ENCODE data around the gene HDAC9. TPM values are rescaled to one million over a fixed set of nuclear protein-coding genes. Genes with fewer than 3 reads are reported as not detected.

HDAC9 gene
- total RNA-seq, 1 donor from 2014 or later: 32.4 TPM

DNA sequence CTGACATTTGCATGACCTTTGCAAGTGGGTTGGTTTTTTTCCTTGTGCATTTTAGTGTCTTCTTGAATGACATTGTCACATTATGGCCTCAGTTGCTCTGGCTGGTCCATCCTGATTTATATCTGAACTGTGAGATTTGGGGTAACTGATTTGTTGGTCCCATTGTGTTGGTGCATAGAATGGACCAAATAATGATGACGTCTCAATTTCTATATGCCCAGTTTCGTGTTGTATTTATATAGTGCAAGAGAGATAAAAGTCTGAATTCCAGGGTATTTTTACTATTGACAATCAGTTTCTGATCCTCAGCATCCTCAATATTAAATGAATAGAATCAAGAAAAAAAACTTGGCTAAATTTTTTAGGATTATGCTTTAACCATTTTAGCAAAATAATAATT, 281.8 kb downstream of the HDAC9 start:
- Histone ChIP-seq H3K9me3 (no peaks in the 10 kb centered on the region), H3K4me1 (no peaks in the 10 kb centered on the region), H3K36me3 (no peaks in the 10 kb centered on the region), H3K27me3 (no peaks in the 10 kb centered on the region), H3K4me3 (no peak overlapping the region), H3K27ac (no peak overlapping the region)
- DNase-seq (ENCODE audit: extremely low spot score in 2 of 2): no peak
- TF ChIP-seq, protein P1, sequence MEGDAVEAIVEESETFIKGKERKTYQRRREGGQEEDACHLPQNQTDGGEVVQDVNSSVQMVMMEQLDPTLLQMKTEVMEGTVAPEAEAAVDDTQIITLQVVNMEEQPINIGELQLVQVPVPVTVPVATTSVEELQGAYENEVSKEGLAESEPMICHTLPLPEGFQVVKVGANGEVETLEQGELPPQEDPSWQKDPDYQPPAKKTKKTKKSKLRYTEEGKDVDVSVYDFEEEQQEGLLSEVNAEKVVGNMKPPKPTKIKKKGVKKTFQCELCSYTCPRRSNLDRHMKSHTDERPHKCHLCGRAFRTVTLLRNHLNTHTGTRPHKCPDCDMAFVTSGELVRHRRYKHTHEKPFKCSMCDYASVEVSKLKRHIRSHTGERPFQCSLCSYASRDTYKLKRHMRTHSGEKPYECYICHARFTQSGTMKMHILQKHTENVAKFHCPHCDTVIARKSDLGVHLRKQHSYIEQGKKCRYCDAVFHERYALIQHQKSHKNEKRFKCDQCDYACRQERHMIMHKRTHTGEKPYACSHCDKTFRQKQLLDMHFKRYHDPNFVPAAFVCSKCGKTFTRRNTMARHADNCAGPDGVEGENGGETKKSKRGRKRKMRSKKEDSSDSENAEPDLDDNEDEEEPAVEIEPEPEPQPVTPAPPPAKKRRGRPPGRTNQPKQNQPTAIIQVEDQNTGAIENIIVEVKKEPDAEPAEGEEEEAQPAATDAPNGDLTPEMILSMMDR (IDR thresholded peaks at IDR 0.05): no peak
- no peak for TF ChIP-seq POLR2AphosphoS5 (IDR thresholded peaks at IDR 0.05; ENCODE audit: insufficient read depth in 1 of 2, low read depth in 1 of 2)
- TF ChIP-seq POLR2A (IDR thresholded peaks at IDR 0.05): no peak
- intact Hi-C loops (cut with DNase I): no loop called here

DNA sequence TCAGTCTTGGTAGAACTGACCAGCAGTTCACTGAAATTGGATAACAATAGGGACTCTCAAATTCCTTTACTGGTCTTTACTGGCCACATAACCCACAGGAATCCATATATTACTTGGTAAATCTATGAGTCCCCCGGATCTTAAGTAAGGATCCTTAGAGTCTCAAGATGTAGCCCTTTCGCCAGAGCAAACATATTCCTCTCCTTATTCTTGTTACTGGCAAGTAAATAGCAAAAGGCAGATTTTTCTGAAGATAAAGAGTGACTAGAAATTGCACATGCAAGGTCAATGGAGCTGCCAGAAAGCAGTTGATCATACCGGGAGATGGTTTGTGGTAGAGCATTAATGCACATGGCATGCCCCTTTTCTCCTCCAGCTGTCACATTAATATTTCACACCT, 283.0 kb downstream of the HDAC9 start:
- Histone ChIP-seq H3K4me1 (no peaks in the 10 kb centered on the region), H3K27ac (no peak overlapping the region), H3K36me3 (no peaks in the 10 kb centered on the region), H3K9me3 (no peaks in the 10 kb centered on the region), H3K27me3 (no peaks in the 10 kb centered on the region), H3K4me3 (no peak overlapping the region)
- intact Hi-C loops (cut with DNase I): no loop called here
- DNase-seq (ENCODE audit: extremely low spot score in 2 of 2): no peak
- TF ChIP-seq, protein P1 (IDR thresholded peaks at IDR 0.05): no peak
- no peak for TF ChIP-seq POLR2A (IDR thresholded peaks at IDR 0.05)
- TF ChIP-seq POLR2AphosphoS5 (IDR thresholded peaks at IDR 0.05; ENCODE audit: insufficient read depth in 1 of 2, low read depth in 1 of 2): no peak

DNA sequence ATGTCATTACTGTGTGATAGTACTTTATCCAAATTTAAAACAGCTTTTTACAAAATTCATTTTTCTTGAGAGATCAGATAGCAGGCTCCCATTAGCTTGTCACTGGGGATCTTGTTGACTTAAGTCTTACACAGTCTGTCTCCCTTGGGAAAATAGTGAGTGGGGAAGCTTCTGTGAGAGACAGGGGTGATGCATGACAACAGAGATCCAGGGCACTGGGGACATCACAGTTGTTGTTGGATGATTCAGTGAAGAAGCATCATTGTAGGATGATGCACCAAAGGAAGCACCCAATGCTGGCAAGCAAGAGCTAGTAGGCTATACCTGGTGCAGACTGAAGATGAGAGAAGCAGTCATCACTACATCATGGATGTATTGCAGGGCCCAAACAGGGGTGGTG, 284.7 kb downstream of the HDAC9 start:
- no peak overlapping the region for H3K27ac ChIP-seq
- no peaks in the 10 kb centered on the region for H3K27me3 ChIP-seq
- H3K4me1 ChIP-seq: no peaks in the 10 kb centered on the region
- intact Hi-C loops (cut with DNase I): no loop called here
- TF ChIP-seq POLR2A (IDR thresholded peaks at IDR 0.05) (no peak), POLR2AphosphoS5 (IDR thresholded peaks at IDR 0.05; ENCODE audit: insufficient read depth in 1 of 2, low read depth in 1 of 2) (no peak)
- TF ChIP-seq, protein P1 (IDR thresholded peaks at IDR 0.05): no peak
- DNase-seq (ENCODE audit: extremely low spot score in 2 of 2): no peak
- no peak overlapping the region for H3K4me3 ChIP-seq
- no peaks in the 10 kb centered on the region for H3K9me3 ChIP-seq
- H3K36me3 ChIP-seq: no peaks in the 10 kb centered on the region

DNA sequence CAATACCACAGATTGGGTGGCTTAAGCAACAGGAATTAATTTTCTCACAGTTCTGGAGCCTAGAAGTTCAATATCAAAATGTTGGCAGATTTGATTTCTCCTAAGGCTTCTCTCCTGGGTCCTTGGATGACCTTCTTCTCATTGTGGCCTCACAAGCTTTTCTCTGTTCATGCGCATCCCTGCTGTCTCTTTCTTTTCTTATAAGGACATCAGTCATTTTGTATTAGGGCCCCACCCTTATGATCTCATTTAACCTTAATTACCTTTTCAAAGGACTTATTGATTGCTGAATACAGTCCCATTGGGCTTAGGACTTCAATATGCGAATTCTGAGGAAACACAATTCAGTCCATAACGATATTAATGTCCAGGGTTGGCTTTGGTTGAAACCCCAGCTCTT, 285.4 kb downstream of the HDAC9 start:
- Histone ChIP-seq H3K27me3 (no peaks in the 10 kb centered on the region), H3K9me3 (no peaks in the 10 kb centered on the region), H3K36me3 (no peaks in the 10 kb centered on the region), H3K4me1 (no peaks in the 10 kb centered on the region), H3K4me3 (no peak overlapping the region), H3K27ac (no peak overlapping the region)
- intact Hi-C loops (cut with DNase I): no loop called here
- DNase-seq (ENCODE audit: extremely low spot score in 2 of 2): no peak
- TF ChIP-seq POLR2AphosphoS5 (IDR thresholded peaks at IDR 0.05; ENCODE audit: insufficient read depth in 1 of 2, low read depth in 1 of 2) (no peak), POLR2A (IDR thresholded peaks at IDR 0.05) (no peak)
- TF ChIP-seq, protein P1 (IDR thresholded peaks at IDR 0.05): no peak

DNA sequence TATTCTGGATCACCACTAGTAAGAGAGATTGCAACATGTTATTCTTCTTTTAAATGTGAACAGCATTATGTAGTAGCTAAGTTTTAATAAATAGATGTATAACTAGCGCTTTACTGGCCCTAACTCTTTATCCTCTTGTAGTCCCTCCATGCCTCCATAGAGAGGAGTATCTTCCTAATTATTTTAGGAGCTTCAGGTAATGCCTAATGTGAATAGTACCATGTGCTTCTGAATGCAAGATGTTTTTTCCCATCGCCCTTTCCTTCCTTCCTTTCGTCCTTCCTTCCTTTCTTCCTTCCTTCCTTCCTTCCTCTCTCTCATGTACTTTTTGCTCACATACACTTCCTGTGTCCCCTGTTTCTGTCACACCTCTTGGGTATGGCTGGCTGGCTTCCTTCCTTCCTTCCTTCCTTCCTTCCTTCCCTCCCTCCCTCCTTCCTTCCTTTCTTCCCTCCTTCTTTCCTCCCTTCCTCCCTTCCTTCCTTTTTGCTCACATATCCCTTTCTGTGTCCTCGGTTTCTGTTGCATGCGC, 290.7 kb downstream of the HDAC9 start:
- Histone ChIP-seq H3K4me3 (no peak overlapping the region), H3K36me3 (no peaks in the 10 kb centered on the region), H3K27me3 (no peaks in the 10 kb centered on the region), H3K27ac (no peak overlapping the region), H3K9me3 (no peaks in the 10 kb centered on the region), H3K4me1 (no peaks in the 10 kb centered on the region)
- intact Hi-C loops (cut with DNase I): no loop called here
- no peak for DNase-seq (ENCODE audit: extremely low spot score in 2 of 2)
- TF ChIP-seq POLR2A (IDR thresholded peaks at IDR 0.05) (no peak), POLR2AphosphoS5 (IDR thresholded peaks at IDR 0.05; ENCODE audit: insufficient read depth in 1 of 2, low read depth in 1 of 2) (no peak)
- TF ChIP-seq, protein P1 (IDR thresholded peaks at IDR 0.05): no peak

Measured in vagina (tissue), 2 donors.